Thyroid gland (tissue), 4 donors: ENCODE results near the gene LMTK2.

Experiments used
- POLR2A ChIP-seq, 2 donors: fragments of 450-650 bp; IDR thresholded peaks; one replicate each; pipeline ENCODE4 v1.6.1; 2017; ENCODE audit warnings: antibody characterized with exemption in 2 of 2, mild to moderate bottlenecking in 2 of 2, moderate library complexity in 1 of 2
- TF ChIP-seq, protein P1 (sequence below), 6 experiments: fragments of 200-600 bp in 3 of 6; fragments of 450-650 bp in 3 of 6; sonication (generic) in 3 of 6; IDR thresholded peaks; one replicate each; pipeline ENCODE4 v1.5.1; 2016 to 2019; ENCODE audit warnings: antibody characterized with exemption in 6 of 6, mild to moderate bottlenecking in 2 of 6, inconsistent platforms in 1 of 6, moderate library complexity in 1 of 6

GRCh38 chr7:98168181-98168903 lies 61.7 kb downstream of the LMTK2 start:
- TF ChIP-seq, protein P1, sequence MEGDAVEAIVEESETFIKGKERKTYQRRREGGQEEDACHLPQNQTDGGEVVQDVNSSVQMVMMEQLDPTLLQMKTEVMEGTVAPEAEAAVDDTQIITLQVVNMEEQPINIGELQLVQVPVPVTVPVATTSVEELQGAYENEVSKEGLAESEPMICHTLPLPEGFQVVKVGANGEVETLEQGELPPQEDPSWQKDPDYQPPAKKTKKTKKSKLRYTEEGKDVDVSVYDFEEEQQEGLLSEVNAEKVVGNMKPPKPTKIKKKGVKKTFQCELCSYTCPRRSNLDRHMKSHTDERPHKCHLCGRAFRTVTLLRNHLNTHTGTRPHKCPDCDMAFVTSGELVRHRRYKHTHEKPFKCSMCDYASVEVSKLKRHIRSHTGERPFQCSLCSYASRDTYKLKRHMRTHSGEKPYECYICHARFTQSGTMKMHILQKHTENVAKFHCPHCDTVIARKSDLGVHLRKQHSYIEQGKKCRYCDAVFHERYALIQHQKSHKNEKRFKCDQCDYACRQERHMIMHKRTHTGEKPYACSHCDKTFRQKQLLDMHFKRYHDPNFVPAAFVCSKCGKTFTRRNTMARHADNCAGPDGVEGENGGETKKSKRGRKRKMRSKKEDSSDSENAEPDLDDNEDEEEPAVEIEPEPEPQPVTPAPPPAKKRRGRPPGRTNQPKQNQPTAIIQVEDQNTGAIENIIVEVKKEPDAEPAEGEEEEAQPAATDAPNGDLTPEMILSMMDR (IDR thresholded peaks at IDR 0.05) = peak; percentile 65 to 86 (median 80)
- no peak for TF ChIP-seq POLR2A (IDR thresholded peaks at IDR 0.05)
